WI38 (cell line): ENCODE results near the gene OR5K2.

Experiments used
- H3K4me3 ChIP-seq: 2 replicates; pipeline ENCODE4 v1.5.1; 2011; ENCODE audit warnings: low read depth, mild to moderate bottlenecking, control low read depth, low read length
- CTCF ChIP-seq: IDR thresholded peaks from 2 replicates; pipeline ENCODE4 v1.5.1; 2012; ENCODE audit warnings: low read depth, mild to moderate bottlenecking, control low read depth, low read length

The OR5K2 gene

GRCh38 chr3:98521897-98522543, 24.5 kb downstream of the OR5K2 start:
- no peak for TF ChIP-seq CTCF
- peak overlapping the region; percentile 88 for H3K4me3 ChIP-seq

- TF ChIP-seq CTCF = no peak
- H3K4me3 ChIP-seq = peak within 1 kb of the TSS; percentile 88
These were observed 25.2 kb downstream of the OR5K2 start, which contains the start of gene CLDND1 for GRCh38 chr3:98522544-98523281. Gene CLDND1 (minus strand): TSS chr3:98522902. CDS start chr3:98521424, 1,478 bp downstream.

- no peak overlapping the region for H3K4me3 ChIP-seq
- TF ChIP-seq CTCF = no peak
These were observed 28.0 kb downstream of the OR5K2 start for GRCh38 chr3:98525494-98525893.

GRCh38 chr3:98528474-98529346, 31.2 kb downstream of the OR5K2 start:
- H3K4me3 ChIP-seq = no peak overlapping the region
- no peak for TF ChIP-seq CTCF

GRCh38 chr3:98529856-98530459, 32.5 kb downstream of the OR5K2 start:
- no peak for TF ChIP-seq CTCF
- H3K4me3 ChIP-seq = no peak overlapping the region

GRCh38 chr3:98530676-98531075, 33.2 kb downstream of the OR5K2 start:
- H3K4me3 ChIP-seq = no peak overlapping the region
- no peak for TF ChIP-seq CTCF
